ENCODE data around the gene GTF3C4. TPM values are rescaled to one million over a fixed set of nuclear protein-coding genes. Genes with fewer than 3 reads are reported as not detected.

Gene GTF3C4
- total and polyA plus RNA-seq, 2 of the 8 experiments (the other 6 are each of a cell fraction or from before 2014, with no cell fraction given), result 6.8 to 39.2 TPM

DNA sequence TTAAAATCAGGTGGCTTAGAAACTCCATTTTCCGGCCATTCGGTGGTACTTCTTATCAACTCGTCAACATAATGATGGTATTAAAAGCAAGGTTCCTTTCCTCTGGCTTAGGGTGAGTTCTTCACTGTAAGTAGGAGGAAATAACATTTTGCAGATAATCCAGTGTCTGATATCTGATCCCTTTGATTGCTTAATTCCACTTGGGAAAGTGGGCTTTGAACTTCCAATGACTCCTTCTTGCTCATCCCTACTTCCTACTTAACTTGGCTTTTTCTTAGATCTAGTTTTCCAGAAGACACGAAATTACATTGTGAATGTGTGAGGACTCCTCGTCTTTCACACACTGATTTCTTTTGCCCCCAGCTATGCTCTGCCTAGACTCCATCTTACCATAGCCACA, 32.0 kb upstream of the GTF3C4 start:
- no peak overlapping the region for H3K14ac ChIP-seq (ENCODE audit: insufficient read length)
- H2AK5ac ChIP-seq (ENCODE audit: low read depth, low read length), result no peak overlapping the region
- no peaks in the 10 kb centered on the region for H3K9me3 ChIP-seq (ENCODE audit: insufficient read depth in 2 of 2, low read depth in 1 of 2, low read length in 1 of 2)
- no peaks in the 10 kb centered on the region for H4K20me1 ChIP-seq (replicated peaks in 1 of 2; ENCODE audit: control insufficient read depth in 1 of 2, insufficient read depth in 2 of 2, low read length in 2 of 2)
- POLR2A ChIA-PET (ENCODE audit: partially characterized antibody), result no interaction called here
- no peak overlapping the region for H3K56ac ChIP-seq (replicated peaks; ENCODE audit: insufficient read length, low read depth, low read length)
- no peaks in the 10 kb centered on the region for H3K4me1 ChIP-seq (replicated peaks in 1 of 4; ENCODE audit: control insufficient read depth in 3 of 4, insufficient read depth in 4 of 4, low read length in 3 of 4)
- H2BK5ac ChIP-seq (ENCODE audit: low read depth, low read length), result no peak overlapping the region
- H2BK120ac ChIP-seq (replicated peaks; ENCODE audit: low read depth, low read length), result no peak overlapping the region
- H3K23ac ChIP-seq (ENCODE audit: insufficient read length), result no peak overlapping the region
- H3K4me2 ChIP-seq (ENCODE audit: insufficient read depth in 1 of 2, low read depth in 2 of 2, low read length in 2 of 2), result no peak overlapping the region
- H2BK15ac ChIP-seq (ENCODE audit: low read length), result no peak overlapping the region
- H3K36me3 ChIP-seq (ENCODE audit: control insufficient read depth in 2 of 4, insufficient read depth in 4 of 4, low read length in 3 of 4), result peaks cover 0 to 24% (median 12%) of the 10 kb centered on the region in 4 experiments; a peak in 4 of 8 replicates
- H3K23me2 ChIP-seq (ENCODE audit: low read depth, low read length), result no peaks in the 10 kb centered on the region
- CTCF ChIA-PET (ENCODE audit: partially characterized antibody), result no interaction called here
- H2BK20ac ChIP-seq (ENCODE audit: low read length), result no peak overlapping the region
- H3K4ac ChIP-seq (replicated peaks; ENCODE audit: insufficient read length, low read depth, low read length), result no peak overlapping the region
- H4K8ac ChIP-seq (ENCODE audit: extremely low read depth, insufficient read depth, low read length), result no peak overlapping the region
- H3K4me3 ChIP-seq (ENCODE audit: extremely low read depth in 1 of 4, insufficient read depth in 2 of 4, low read depth in 3 of 4, low read length in 4 of 4), result no peak overlapping the region
- H2AFZ ChIP-seq (ENCODE audit: low read length), result no peak overlapping the region
- DNase-seq (ENCODE audit: low read depth in 1 of 2, low spot score in 2 of 2) (no peak), FAIRE-seq (no peak)
- WGBS, 2 experiments (ENCODE audit: extremely low coverage in 1 of 2, insufficient coverage in 1 of 2, insufficient read length in 1 of 2, insufficient replicate concordance in 2 of 2, low coverage in 1 of 2, low lambda C conversion rate in 2 of 2, missing lambda C conversion rate in 1 of 2), result 93% methylated on average over 5 of the region's 5 CpGs; no CpG with 5 or more reads in 1 of the 2 experiments
- H2BK12ac ChIP-seq (ENCODE audit: low read depth, low read length), result no peak overlapping the region
- no peaks in the 10 kb centered on the region for H3K27me3 ChIP-seq (replicated peaks in 1 of 4; ENCODE audit: control insufficient read depth in 3 of 4, extremely low read depth in 1 of 4, insufficient read depth in 3 of 4, low read length in 3 of 4)
- no peak overlapping the region for H4K5ac ChIP-seq (ENCODE audit: insufficient read length, low read depth, low read length)
- H3K9ac ChIP-seq (replicated peaks in 1 of 4; ENCODE audit: extremely low read depth in 1 of 4, low read depth in 3 of 4, low read length in 3 of 4), result no peak overlapping the region
- H4K91ac ChIP-seq (replicated peaks; ENCODE audit: insufficient read length, low read length), result no peak overlapping the region
- H3K27ac ChIP-seq (ENCODE audit: low read depth, low read length), result no peak overlapping the region
- no peaks in the 10 kb centered on the region for H3K79me1 ChIP-seq (ENCODE audit: low read depth, low read length)
- H3K79me2 ChIP-seq (ENCODE audit: control insufficient read depth in 1 of 2, insufficient read depth in 2 of 2, low read length in 2 of 2), result no peaks in the 10 kb centered on the region
- no peak overlapping the region for H3K18ac ChIP-seq (ENCODE audit: extremely low read depth, low read length)
- TF ChIP-seq KDM1A (IDR thresholded peaks at IDR 0.05; ENCODE audit: borderline replicate concordance, low read length), result no peak
- TF ChIP-seq KDM5A (IDR thresholded peaks at IDR 0.05; ENCODE audit: low read length), result no peak
- TF ChIP-seq, protein P1, sequence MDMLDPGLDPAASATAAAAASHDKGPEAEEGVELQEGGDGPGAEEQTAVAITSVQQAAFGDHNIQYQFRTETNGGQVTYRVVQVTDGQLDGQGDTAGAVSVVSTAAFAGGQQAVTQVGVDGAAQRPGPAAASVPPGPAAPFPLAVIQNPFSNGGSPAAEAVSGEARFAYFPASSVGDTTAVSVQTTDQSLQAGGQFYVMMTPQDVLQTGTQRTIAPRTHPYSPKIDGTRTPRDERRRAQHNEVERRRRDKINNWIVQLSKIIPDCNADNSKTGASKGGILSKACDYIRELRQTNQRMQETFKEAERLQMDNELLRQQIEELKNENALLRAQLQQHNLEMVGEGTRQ (IDR thresholded peaks at IDR 0.05; ENCODE audit: low read length), result no peak
- TF ChIP-seq TAF1 (IDR thresholded peaks at IDR 0.05; ENCODE audit: low read depth, low read length), result no peak
- TF ChIP-seq SRF (IDR thresholded peaks at IDR 0.05; ENCODE audit: low read depth, low read length), result no peak
- TF ChIP-seq GABPA (IDR thresholded peaks at IDR 0.05; ENCODE audit: borderline replicate concordance, insufficient read depth, low read length), result no peak
- TF ChIP-seq ATF2 (IDR thresholded peaks at IDR 0.05; ENCODE audit: low read length), result no peak

Measured in H1 (cell line).